Endothelial cell of umbilical vein (primary cell): ENCODE data around the gene RAP2A. TPM values are rescaled to one million over a fixed set of nuclear protein-coding genes. Genes with fewer than 3 reads are reported as not detected.

Source experiments
- BruUV-seq: library from RNA; stranded (reverse); fragments of 400-500 nt; replicated peaks from 2 replicates; lab custom pipeline; 2021; lab: Mats Ljungman, UMichigan
- CTCF ChIA-PET: fragments of 300-600, 350-600 bp; sonication (Branson Sonifier 250); formaldehyde crosslinking; loops from one replicate; lab custom pipeline; 2021; ENCODE audit warnings: antibody characterized with exemption, inconsistent platforms; lab: Charles Lee
- POLR2A ChIA-PET: fragments of 300-600, 350-600 bp; sonication (Branson Sonifier 250); formaldehyde crosslinking; loops from one replicate; lab custom pipeline; 2021; ENCODE audit warnings: antibody characterized with exemption, inconsistent platforms; lab: Charles Lee
- DNase-seq: peaks from one replicate; pipeline ENCODE4 v3.0.0-alpha.2; 2011; ENCODE audit warnings: low read depth, low spot score
- FAIRE-seq: peaks from 2 replicates; lab custom pipeline; 2011; peaks lifted over from hg19 to GRCh38; lab: Jason Lieb, UNC
- H2AFZ ChIP-seq: 2 replicates; pipeline ENCODE4 v1.6.0; 2012; ENCODE audit warnings: low read depth, low read length, control low read depth, inconsistent platforms
- H3K27ac ChIP-seq: 2 replicates; pipeline ENCODE4 v1.5.1; 2011; ENCODE audit warnings: low read depth, mild to moderate bottlenecking, control low read depth, low read length, moderate library complexity; ENCODE audit not compliant: insufficient read depth
- H3K27me3 ChIP-seq, 2 experiments: 2 replicates each; pipeline versions ENCODE4 v1.6.0 to v1.6.1; 2011; ENCODE audit warnings: low read length in 2 of 2, mixed read lengths in 1 of 2; ENCODE audit not compliant: control insufficient read depth in 2 of 2, insufficient read depth in 2 of 2
- H3K36me3 ChIP-seq, 2 experiments: 2 replicates in 1 of 2; 3 replicates in 1 of 2; pipeline ENCODE4 v1.5.1; 2011; ENCODE audit warnings: low read length in 2 of 2, mild to moderate bottlenecking in 1 of 2, moderate library complexity in 1 of 2; ENCODE audit not compliant: control insufficient read depth in 2 of 2, insufficient read depth in 2 of 2; ENCODE audit errors: extremely low read depth in 1 of 2
- H3K4me1 ChIP-seq: 3 replicates; pipeline ENCODE4 v1.5.1; 2011; ENCODE audit warnings: mild to moderate bottlenecking, low read length; ENCODE audit not compliant: control insufficient read depth, insufficient read depth; ENCODE audit errors: extremely low read depth
- H3K4me2 ChIP-seq: 2 replicates; pipeline ENCODE4 v1.6.1; 2011; ENCODE audit warnings: low read length, control low read depth, mixed read lengths; ENCODE audit not compliant: insufficient read depth
- H3K4me3 ChIP-seq, 3 experiments: fragments of 200-600 bp in 1 of 3; sonication (generic), shearing (Covaris generic) in 1 of 3; replicated peaks in 1 of 3; 2 replicates each; pipeline ENCODE4 v1.5.1; 2011 to 2016; ENCODE audit warnings: control low read depth in 3 of 3, low read length in 3 of 3, mild to moderate bottlenecking in 2 of 3, inconsistent platforms in 1 of 3, low read depth in 1 of 3, moderate library complexity in 1 of 3; ENCODE audit not compliant: insufficient read depth in 1 of 3
- H3K79me2 ChIP-seq: 2 replicates; pipeline ENCODE4 v1.6.0; 2012; ENCODE audit warnings: low read length, inconsistent platforms; ENCODE audit not compliant: control insufficient read depth, insufficient read depth
- H3K9ac ChIP-seq: replicated peaks from 2 replicates; pipeline ENCODE3; 2011; ENCODE audit warnings: low read length, control low read depth; ENCODE audit not compliant: insufficient read depth; ENCODE audit errors: extremely low read depth
- H3K9me1 ChIP-seq: replicated peaks from 3 replicates; pipeline ENCODE4 v1.6.0; 2011; ENCODE audit warnings: mild to moderate bottlenecking, low read length; ENCODE audit not compliant: control insufficient read depth, insufficient read depth; ENCODE audit errors: extremely low read depth
- H3K9me3 ChIP-seq: replicated peaks from 2 replicates; pipeline ENCODE4 v1.5.1; 2012; ENCODE audit warnings: low read length, inconsistent platforms; ENCODE audit not compliant: control insufficient read depth, insufficient read depth
- H4K20me1 ChIP-seq: replicated peaks from 2 replicates; pipeline ENCODE3; 2011; ENCODE audit warnings: mild to moderate bottlenecking, low read length; ENCODE audit not compliant: control insufficient read depth, insufficient read depth; ENCODE audit errors: extremely low read depth
- CTCF ChIP-seq, 2 donors: IDR thresholded peaks; 1 replicate in 1 of 2; 2 replicates in 1 of 2; pipeline ENCODE4 v1.5.1; 2011; ENCODE audit warnings: low read length in 2 of 2, mild to moderate bottlenecking in 2 of 2, moderate library complexity in 2 of 2, control low read depth in 1 of 2, inconsistent platforms in 1 of 2, low read depth in 1 of 2; ENCODE audit not compliant: insufficient read depth in 1 of 2; ENCODE audit errors: extremely low read depth in 1 of 2
- EZH2 ChIP-seq: IDR thresholded peaks from 2 replicates; pipeline ENCODE4 v1.6.1; 2012; ENCODE audit warnings: borderline replicate concordance, low read depth, mild to moderate bottlenecking, moderate library complexity, low read length, inconsistent platforms; ENCODE audit not compliant: severe bottlenecking
- FOS ChIP-seq: IDR thresholded peaks from 2 replicates; pipeline ENCODE4 v1.6.1; 2011; ENCODE audit warnings: mild to moderate bottlenecking, low read length, moderate library complexity, borderline replicate concordance; ENCODE audit not compliant: insufficient read depth
- GATA2 ChIP-seq: IDR thresholded peaks from 2 replicates; pipeline ENCODE4 v1.7.0; 2011; ENCODE audit warnings: low read depth, mild to moderate bottlenecking, moderate library complexity, mixed read lengths, low read length; ENCODE audit not compliant: insufficient read length, insufficient read depth
- JUN ChIP-seq: IDR thresholded peaks from 2 replicates; pipeline ENCODE4 v1.6.1; 2011; ENCODE audit warnings: borderline replicate concordance, low read depth; ENCODE audit not compliant: insufficient read length, insufficient read depth
- MYC ChIP-seq: IDR thresholded peaks from one replicate; pipeline ENCODE4 v1.6.1; 2011; ENCODE audit warnings: mild to moderate bottlenecking, low read depth, low read length
- POLR2A ChIP-seq: IDR thresholded peaks from 2 replicates; pipeline ENCODE4 v1.6.1; 2012; ENCODE audit warnings: low read depth, mild to moderate bottlenecking, control low read depth, low read length
- POLR2AphosphoS5 ChIP-seq: IDR thresholded peaks from 2 replicates; pipeline ENCODE4 v1.6.1; 2012; ENCODE audit warnings: low read depth, mild to moderate bottlenecking, control low read depth, low read length, moderate library complexity; ENCODE audit not compliant: insufficient read depth
- dilution Hi-C: fragments of 300-500 bp; cut with MboI; formaldehyde crosslinking; loops from one replicate; pipeline ENCODE4 v1.15.0; 2019; ENCODE audit warnings: low sequenced_read_pairs; ENCODE audit not compliant: extremely low pct_ligation_motif_present
- intact Hi-C: fragments of 100-400 bp; cut with micrococcal nuclease; formaldehyde crosslinking; loops from one replicate; pipeline ENCODE4 v1.10.0; 2022
- polyA plus RNA-seq, 4 experiments: library from polyadenylated mRNA; depleted of rRNA in 3 of 4; stranded (reverse) in 3 of 4; unstranded in 1 of 4; fragments of >200 nt; gene quantifications; 2 replicates each; pipeline versions ENCODE4 v1.2.1 to v1.2.3, GENCODE V29; 2011 to 2012; ENCODE audit warnings: missing spikeins in 1 of 4
- total RNA-seq: library from RNA; stranded (reverse); gene quantifications from 2 replicates; pipeline ENCODE4 v1.2.3, GENCODE V29; 2021

The RAP2A gene
- total and polyA plus RNA-seq, 2 donors (not counting 3 experiments of a cell fraction or from before 2014, with no cell fraction given) = 7.8 to 44.4 TPM

GRCh38 chr13:97417698-97418097 lies 16.3 kb upstream of the RAP2A start:
- peaks cover 2 to 7% of the 10 kb centered on the region in 2 experiments for H3K27me3 ChIP-seq
- no peaks in the 10 kb centered on the region for H3K9me3 ChIP-seq
- no peaks in the 10 kb centered on the region for H3K4me1 ChIP-seq
- intact Hi-C loops (no loop called here), dilution Hi-C loops (no loop called here)
- H2AFZ ChIP-seq = no peak overlapping the region
- FAIRE-seq = no peak
- H3K9me1 ChIP-seq = no peaks in the 10 kb centered on the region
- no peaks in the 10 kb centered on the region for H3K36me3 ChIP-seq
- no peak overlapping the region for H3K4me2 ChIP-seq
- H3K27ac ChIP-seq = no peak overlapping the region
- no TSS peak for BruUV-seq
- H3K4me3 ChIP-seq = no peak overlapping the region
- H4K20me1 ChIP-seq = no peaks in the 10 kb centered on the region
- no peak for DNase-seq
- no peaks in the 10 kb centered on the region for H3K79me2 ChIP-seq
- no peak overlapping the region for H3K9ac ChIP-seq
- ChIA-PET CTCF (no interaction called here), POLR2A (no interaction called here)
- TF ChIP-seq GATA2 (no peak), CTCF (IDR thresholded peaks at IDR 0.05; ENCODE audit: extremely low read depth in 1 of 2, insufficient read depth in 1 of 2, low read depth in 1 of 2, low read length in 2 of 2) (no peak), POLR2A (no peak), JUN (no peak), EZH2 (no peak), FOS (no peak), POLR2AphosphoS5 (no peak), MYC (no peak)
